GM19397 (cell line): ENCODE results near the gene SIAH3.

Experiments used
- ATAC-seq: cut with Tn5 transposase; IDR thresholded peaks from one replicate; pipeline ENCODE4 v1.9.1; 2021; ENCODE audit warnings: mild to moderate bottlenecking, moderate library complexity; ENCODE audit not compliant: unreplicated experiment

SIAH3 gene

DNA sequence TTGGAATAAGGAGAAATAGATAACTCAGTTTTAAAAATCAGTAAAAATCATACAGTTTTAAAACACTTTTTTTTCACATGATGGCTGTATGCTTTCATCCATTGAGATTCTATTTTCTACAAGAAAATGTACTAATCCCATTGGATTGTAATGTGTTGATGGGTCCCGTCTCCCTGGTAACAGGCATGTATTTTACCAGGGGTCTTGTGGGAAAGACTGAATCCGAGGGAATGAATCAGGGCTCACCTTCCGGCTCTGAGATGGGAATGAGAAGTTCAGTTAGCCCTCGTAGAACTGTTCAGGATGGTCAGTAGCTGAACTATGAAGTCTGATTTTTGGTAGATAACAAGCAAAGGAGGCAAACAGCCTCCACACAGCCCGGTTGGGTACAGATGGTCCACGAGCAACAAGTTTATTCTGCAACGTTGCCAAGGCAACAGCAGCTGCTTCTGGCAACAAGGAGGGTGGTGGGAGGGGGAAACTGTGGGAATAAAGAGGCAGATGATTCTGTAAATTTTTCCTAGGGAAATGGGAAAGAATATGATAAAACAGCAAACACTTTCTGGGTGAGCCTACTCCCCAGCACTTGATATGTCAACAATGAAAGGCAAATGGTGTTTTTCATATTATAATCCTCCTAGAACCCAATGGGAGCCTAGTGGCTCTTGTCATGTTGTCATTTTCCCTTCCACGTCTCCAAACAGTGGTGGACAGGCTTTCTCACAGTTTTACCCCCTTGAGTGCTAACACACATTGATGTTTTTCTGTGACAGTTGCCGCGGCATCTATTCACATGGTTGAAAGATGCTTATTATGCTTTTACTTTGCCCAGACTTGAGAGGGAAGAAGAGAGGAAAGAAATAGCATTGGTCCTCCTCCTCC, 12.4 kb upstream of the SIAH3 start:
- no peak for ATAC-seq

DNA sequence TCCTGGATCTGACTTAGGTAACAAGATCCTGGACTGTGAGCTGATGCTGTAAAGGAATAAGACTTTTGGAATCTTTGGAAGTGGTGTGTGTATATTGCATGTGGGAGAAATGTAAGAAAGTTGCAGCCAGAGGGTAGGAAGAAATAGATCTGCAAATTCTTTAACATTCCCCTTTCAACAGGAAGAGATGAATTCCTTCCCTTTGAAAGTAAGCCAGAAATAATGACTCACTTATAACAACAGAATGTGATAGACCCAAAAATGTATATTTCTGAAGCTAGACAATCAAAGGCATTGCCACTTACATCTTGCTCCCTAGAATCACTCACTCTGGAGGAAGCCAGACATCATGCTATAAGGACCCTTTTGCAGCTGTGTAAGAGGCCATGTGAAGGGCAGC, 9.8 kb upstream of the SIAH3 start:
- no peak for ATAC-seq

DNA sequence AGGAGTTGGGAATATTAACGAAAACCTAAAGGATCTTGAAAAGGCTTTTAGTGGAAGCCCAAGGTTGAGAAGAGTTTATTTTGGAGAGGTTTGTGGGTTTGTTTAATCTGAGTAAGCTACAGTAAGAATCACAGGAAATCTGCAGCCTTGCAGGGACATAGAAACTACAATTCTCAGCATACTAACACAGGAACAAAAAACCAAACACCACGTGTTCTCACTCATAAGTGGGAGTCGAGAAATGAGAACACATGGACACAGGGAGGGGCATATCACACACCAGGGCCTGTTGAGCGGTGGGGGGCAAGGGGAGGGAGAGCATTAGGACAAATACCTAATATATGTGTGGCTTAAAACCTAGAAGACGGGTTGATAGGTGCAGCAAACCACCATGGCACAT, 8.7 kb upstream of the SIAH3 start:
- no peak for ATAC-seq

DNA sequence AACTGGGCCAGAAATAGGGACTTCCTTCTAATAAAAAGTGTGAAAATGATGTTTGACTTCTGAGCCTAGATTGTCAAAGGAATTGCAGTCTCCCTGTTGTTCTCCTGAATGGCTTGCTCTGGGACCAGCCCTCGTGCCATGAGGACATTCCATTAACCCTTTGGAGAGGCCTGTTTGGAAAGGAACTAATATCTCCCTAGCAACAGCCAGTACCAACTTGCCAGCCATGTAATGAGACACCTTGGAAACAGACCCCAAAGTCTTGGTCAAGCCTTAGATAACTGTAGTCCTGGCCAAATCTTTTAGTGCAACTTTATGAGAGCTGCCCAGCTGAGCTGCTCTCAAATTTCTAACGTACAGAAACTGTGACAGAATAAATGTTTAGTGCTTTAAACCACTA, 8.2 kb upstream of the SIAH3 start:
- ATAC-seq, result no peak

DNA sequence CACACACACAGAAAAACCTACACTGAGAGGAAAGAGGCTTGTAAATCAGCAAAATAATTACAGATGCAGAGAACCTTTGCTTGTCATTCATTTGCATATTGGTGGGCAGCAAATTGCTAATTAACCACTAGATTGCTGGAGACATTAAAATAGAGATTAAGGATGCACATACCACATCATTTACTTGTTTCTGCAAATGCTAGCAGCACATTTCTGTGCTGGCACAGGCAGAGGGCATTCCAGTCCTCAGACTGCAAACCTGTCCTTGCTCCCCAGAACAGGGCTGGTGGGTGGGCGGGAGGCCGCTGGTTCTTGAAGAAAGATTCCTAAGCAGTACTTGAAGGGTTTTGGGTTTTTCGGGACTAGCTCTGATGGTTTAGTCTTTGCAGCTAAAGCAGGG, 941 bp upstream of the SIAH3 start:
- no peak for ATAC-seq

DNA sequence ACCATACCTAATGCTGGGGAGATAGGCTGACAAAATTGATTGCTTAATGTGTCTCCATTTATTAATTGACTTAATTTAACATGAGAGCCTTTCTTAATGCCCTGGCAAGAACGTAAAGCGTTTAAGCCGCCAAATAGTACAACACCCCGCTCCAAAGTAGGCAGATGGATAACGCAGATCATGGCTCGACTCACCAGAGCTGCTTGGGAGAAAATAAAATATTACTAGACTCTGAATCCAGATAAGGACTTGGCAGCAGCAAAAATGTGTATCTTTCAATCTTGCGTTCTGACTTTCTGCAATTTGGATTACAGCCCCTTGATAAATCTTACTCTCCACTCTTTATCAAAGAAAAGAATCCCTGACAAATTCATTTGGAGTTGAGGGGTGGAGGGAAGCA, 403 bp upstream of the SIAH3 start:
- no peak for ATAC-seq

DNA sequence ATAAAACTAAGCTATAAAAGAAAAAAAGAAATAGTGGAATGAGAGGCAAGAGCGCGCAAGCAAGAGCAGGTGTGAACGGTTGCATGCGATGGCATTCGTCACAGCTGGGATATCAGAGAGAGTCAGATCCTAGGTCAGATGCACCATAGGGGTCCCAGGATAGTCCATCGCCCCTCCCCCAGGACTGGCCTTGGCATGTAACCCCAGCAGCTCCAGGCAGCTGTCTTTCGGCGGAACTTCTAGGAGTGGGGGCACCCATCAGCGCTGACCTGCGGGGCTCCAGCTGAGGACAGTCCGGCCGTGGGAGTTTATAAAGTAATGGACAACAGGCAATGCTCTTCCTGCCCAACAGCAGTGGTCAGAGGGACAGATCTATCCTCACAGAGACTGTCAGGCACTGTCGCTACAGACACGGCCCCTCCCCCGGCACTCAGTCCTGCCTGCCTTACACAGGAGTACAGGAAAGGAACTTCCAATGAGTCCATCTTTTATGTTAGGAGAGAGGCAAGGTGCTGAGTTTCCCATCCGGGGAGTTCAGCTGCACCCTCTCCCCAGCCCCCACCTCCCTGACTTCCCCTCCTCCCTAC, 1.4 kb downstream of the SIAH3 start:
- ATAC-seq, result no peak

DNA sequence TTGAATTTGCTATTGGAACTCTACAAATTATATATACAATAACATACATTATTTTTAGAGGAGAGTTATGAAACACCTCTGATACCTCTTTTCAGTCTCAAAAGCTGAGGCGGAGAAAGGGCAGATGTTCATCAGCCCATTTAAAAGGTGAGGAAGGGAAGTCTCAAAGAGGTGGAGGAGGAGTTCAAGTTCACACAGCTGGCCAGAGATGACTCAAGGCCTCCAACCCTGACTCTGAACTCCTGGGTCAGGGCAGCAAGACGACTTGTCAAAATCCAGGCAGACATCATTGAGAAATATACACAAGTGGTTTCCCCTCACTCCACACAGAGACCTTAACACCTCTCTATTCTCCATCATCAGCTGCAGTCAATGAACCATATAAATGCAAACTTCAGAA, 2.1 kb downstream of the SIAH3 start:
- no peak for ATAC-seq

DNA sequence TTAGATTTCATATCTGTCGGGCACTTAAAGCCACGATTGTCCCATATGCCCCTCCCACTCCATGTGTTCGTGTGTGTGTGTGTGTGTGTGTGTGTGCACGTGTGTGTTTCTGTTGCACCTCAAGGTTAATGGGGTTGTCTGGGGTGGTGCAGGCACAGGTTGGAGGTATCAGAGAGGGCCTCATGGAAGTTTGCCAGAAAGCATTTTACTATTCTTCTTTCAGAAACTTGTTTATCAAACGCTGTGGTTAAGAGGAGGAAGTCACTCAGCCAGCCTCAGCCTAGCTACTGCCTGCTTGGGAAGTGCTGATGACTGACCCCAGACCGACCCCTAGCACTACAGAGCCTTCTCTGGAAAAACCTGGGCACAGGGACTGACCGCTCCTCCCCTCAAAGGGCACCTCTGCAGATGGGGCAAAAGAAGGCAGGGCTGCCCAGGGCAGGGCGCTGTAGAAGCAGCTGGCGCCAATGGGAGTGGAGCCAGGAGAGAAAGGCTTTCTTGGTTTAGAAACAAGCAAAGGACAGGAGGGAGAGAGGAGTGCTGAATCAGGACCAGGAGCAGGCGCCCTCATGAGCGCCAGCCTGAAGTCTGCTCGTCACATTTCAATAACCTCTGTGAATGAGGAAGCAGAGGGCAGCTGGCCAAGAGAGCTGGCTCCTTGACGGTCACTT, 3.9 kb downstream of the SIAH3 start:
- ATAC-seq, result no peak

DNA sequence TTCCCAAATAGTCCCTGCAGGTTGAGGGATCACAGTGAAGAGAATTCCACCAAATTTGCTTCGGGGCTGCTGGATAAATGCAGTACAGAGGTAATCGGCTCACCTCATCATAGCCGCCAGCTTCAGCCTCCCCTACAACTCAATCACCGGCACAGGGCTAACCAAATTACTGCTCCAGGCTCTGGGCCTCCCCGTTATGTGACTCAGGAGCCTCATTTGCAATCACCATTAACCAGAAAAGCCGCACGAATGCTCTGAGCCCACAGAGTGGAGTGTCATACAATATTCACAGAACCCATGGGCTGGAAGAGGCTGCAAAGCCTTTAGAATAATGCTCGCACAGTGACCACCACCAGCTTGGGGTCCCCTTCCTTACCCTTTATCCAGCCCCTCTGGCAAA, 4.9 kb downstream of the SIAH3 start:
- no peak for ATAC-seq

DNA sequence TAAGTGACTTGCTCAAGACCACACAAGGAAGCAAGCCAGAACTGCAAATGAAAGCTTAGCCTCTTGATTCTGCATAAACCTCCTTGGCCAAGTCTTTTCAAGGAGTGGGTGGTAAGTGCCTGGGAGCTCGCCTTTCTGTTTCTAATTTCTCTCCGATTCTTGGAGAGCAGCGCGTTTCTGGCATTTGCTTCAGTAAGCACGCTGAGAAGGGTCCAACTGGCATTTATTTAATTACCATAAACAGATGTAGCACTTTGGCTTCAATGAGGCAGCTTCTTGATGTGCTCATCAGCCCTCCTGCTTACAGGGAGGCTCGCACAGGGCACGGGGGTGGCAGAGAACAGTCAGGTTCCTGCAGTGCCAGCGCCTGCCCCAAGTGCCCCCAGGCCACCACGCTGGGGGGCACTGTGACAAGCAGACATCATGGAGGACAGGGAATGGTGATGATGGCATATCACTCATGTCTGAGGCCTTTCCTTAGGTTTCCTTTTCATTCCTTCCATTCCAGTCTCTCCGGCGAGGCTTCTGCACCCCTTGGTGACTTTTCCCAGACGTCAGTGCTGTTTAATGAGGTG, 13.3 kb downstream of the SIAH3 start:
- no peak for ATAC-seq

DNA sequence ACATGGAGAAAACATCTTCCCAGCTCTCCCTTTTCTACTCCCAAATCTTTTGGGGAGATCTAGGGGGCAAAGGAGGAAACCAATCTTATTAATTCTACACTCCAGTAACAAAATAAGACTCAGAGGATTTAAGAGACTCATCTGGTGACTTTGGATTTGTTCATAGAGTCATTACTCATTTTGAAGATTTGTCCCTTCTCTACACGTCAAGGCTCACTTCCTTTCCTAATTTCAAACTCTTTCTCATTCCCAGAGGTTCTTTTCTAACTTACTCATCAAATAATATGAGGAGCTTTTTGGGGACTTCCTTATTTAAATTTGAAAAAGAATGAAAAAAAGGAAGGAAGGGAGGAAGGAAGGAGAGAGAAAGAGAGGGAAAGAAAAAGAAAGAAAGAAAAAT, 14.4 kb downstream of the SIAH3 start:
- ATAC-seq, result no peak

DNA sequence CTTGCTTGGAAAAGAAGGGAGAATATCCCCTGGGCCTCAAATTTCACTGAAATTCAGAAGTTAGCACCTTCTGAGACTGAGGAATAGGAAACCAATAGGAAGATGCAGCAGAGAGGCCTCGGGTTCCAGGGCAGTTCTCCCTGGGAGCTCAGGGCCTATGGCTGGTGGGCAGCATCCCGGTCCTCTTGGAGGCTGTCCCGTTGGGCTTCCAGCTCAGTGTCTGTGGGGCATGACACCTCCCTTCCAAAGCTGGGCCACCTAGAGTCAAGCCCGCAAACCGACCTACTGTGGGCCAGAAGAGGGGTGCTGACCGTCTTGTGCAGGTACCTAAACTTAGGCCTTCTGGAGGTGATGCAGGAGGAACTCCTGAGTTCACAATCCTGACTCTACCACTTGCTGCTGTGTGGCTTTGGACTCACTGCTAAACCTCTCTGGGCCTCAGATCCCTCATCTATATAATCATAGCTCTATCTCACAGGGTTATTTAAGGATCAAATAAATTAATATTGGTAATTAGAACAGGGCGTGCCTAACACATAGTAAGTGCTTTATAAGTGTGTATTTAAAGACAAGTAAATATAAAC, 17.1 kb downstream of the SIAH3 start:
- ATAC-seq, result no peak

DNA sequence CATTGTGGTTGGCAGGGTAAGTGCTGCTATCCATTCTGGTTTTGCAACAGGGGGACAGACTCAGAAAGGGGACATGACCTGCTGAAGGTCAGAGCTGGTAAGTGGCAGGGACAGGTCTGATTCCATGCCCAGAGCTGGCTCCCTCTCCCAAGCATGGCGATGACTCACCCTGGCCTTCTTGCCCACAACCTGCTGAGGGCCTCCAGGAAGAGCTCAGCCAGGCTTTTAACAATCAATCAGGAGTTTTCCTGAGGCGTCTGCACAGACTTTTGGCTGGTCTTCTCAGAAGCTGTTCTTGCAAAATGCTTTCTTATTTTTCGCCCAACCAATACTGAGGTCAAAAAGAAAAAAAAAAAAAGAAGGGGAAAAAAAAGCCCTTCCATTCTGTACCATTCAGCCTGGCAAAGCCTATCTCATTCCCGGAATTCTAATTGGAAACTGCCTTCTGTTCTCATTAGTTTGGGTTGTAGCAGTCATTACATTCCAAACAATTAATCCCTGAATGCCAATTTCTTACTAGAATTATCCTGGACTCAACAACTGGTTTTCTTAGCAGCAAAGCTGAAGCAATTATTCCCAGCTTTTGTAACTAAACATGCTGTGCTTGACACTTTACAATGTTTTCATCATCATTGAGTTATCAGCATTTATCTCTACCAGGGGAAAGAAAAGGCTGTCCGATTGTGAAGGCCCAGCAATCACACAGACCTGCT, 17.7 kb downstream of the SIAH3 start:
- no peak for ATAC-seq

DNA sequence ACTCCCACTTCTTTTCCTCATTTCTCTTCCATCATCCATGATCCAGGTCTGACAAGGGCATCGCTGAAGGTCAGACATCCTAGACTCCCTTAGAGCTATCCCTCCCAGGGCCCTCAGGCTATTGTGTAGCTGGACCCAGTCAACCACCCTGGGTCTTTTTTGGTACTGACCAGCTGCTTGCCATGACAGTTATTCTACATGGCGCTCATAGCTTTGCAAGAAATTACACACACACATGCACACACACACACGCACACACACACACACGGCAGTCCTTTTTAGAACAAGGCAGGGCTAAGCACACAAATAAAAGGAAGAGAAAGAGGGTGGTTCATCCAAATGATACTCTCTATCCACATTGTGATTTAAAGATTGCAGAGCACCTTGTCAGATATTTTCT, 18.3 kb downstream of the SIAH3 start:
- no peak for ATAC-seq

DNA sequence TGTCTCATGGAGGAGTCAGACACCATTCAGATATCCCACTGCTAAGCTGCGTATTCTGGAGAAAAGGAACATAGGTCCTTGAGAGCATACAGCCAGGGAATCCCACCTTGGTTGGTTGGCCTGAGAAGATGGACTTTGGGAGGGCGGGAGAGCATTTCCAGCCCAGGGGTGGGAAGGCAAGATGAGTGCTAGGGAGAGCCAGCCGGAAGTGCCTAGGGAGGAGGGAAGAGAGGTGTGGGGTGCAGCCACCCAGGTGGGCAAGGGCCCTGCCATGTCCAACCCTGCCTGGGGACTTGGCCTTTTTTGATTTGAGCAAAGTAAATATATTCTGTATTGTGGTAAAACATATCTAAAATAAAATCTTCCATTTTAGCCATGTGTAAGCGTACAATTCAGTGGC, 19.7 kb downstream of the SIAH3 start:
- no peak for ATAC-seq

DNA sequence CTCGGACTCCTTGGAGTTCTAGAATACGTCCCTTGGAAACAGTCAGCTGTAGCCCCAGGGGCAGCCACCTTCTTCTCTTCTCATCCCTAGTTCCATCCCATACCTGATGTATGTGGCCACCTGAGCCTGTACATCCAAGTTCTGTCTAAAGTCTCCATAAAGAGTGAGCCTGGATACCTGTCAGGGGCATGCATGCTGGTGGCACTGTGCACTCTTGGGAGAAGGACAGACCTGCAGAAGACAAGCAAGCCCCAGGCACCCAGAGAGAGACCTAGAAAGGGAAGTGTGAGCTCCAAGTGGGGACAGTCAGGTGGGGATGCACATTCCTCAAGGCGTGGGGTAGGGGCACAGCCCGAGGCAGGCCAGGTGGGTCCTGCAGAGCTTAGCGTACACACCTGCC, 21.4 kb downstream of the SIAH3 start:
- no peak for ATAC-seq

DNA sequence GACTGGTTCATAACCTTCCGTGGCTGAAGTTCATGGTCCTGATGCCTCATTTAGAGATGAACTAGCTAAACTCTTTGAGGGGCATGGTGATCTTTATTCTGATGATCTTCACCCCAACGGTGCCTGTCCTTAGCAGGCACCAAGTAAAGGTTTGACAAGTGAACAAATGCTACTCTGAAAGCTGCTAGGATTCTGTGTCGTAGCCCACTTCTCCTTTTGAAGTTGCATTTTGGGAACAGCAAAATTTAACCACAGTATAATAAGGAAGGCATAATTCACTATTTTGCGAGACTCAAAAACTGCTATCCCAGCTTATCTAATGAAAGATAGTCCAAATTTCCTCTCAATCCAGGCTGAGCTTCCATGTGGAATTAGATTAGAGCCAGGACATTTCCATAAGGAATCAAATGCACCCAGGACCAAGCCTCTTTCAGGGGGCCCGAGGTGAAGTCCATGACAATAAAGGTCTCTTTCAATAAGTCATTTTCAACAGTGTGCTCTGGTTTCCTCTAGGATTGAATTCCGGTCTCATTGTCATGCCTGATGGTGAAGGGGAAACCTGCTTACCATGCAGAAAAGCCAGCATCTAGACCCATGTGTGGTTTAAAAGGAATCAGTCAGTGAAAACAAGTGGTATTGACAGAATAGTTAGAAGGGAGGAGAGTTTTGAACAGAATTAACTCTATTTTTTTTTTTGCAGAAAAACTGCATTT, 23.1 kb downstream of the SIAH3 start:
- ATAC-seq, result no peak

DNA sequence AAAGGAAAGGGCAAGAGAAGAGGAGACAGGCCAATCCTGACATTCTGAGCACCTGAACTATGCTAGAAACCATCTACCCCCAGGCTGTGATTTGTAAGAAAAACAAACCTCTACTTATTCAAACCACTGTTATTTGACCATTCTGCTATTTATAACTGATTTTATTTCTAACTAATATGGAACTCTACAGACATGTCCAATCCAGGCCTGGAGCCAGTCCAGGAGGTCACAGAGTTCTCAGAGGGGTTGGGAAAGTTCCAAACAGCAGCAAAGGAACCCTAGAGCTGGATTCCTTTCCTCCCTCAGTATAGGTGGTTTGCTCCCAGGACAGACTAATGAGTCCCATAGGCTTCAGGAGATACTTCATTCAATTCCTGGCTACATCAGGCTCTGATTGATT, 24.2 kb downstream of the SIAH3 start:
- ATAC-seq, result no peak

DNA sequence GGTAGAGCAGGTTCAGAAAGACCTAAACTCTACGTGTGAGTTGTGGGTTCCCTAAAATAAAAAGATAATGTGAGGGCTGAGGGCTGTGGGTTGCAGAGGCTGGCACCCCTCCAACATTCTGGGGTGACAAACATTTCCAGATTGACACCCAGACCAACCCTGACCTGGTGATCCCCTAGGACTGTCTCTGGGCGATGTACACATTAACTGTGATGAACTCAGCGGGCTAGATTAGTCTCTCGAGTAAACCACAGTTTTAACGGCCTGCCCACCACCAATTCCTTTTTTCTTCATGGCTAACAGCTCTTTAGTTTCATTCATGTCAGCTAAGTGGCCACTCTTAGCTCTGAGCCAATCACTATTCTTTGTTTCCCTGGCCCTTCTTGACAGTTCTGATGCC, 24.8 kb downstream of the SIAH3 start:
- peak; percentile 61 for ATAC-seq

DNA sequence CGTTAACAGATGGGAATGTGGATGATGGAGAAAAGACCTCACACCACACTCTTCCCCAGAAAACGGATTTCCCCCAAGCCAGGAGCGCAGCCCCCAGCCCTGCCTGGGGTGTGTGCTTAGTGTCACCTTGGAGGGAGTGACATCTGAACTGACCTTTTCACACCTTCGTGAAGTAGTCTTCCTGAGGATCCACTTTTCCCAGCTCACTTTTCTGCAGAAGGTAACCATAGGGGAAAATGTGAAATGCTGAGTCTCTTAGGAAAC, 26.2 kb downstream of the SIAH3 start:
- ATAC-seq, result no peak
